GM23338 (cell line): ENCODE results near the gene KCNK10. TPM values are rescaled to one million over a fixed set of nuclear protein-coding genes. Genes with fewer than 3 reads are reported as not detected.
A peak's percentile ranks its signal among the peaks of the same experiment; 100 is the strongest.

Source experiments
- ATAC-seq: fragments of 200-7000 bp; cut with Tn5 transposase; 3 replicates; pipeline ENCODE4 v1.9.1; 2020
- DNase-seq: peaks from one replicate; pipeline ENCODE4 v3.0.0-alpha.2; 2015; ENCODE audit warnings: low spot score
- H2AFZ ChIP-seq: fragments of 200-600 bp; sonication (generic); 2 replicates; pipeline ENCODE4 v1.8.0; 2016; ENCODE audit warnings: antibody characterized with exemption, mild to moderate bottlenecking, moderate library complexity
- H3F3A ChIP-seq: fragments of 200-600 bp; sonication (generic); replicated peaks from 2 replicates; pipeline ENCODE4 v1.8.0; 2017; ENCODE audit warnings: antibody characterized with exemption, mixed run types, low read depth
- H3K27ac ChIP-seq: fragments of 200-600 bp; sonication (generic); 2 replicates; pipeline ENCODE4 v1.6.1; 2016; ENCODE audit warnings: low read depth
- H3K27me3 ChIP-seq: fragments of 200-600 bp; sonication (generic); 2 replicates; pipeline ENCODE4 v1.8.0; 2016; ENCODE audit warnings: mild to moderate bottlenecking, mixed run types, moderate library complexity; ENCODE audit not compliant: insufficient read depth
- H3K36me3 ChIP-seq: fragments of 200-600 bp; sonication (generic); 2 replicates; pipeline ENCODE4 v1.8.0; 2016; ENCODE audit warnings: mild to moderate bottlenecking; ENCODE audit not compliant: insufficient read depth
- H3K4me1 ChIP-seq: fragments of 200-600 bp; sonication (generic); 2 replicates; pipeline ENCODE4 v1.8.0; 2016; ENCODE audit warnings: mild to moderate bottlenecking, moderate library complexity; ENCODE audit not compliant: insufficient read depth
- H3K4me2 ChIP-seq: fragments of 200-600 bp; sonication (generic); 2 replicates; pipeline ENCODE4 v1.7.1; 2017; ENCODE audit warnings: mixed run types
- H3K4me3 ChIP-seq: fragments of 200-600 bp; sonication (generic); 2 replicates; pipeline ENCODE4 v1.6.1; 2016; ENCODE audit warnings: mixed run types
- H3K79me2 ChIP-seq: fragments of 200-600 bp; sonication (generic); replicated peaks from 2 replicates; pipeline ENCODE4 v1.8.0; 2017; ENCODE audit warnings: mild to moderate bottlenecking; ENCODE audit not compliant: insufficient read depth
- H3K9me2 ChIP-seq: fragments of 200-600 bp; sonication (generic); 2 replicates; pipeline ENCODE4 v1.8.0; 2017; ENCODE audit not compliant: insufficient read depth
- H4K20me1 ChIP-seq: fragments of 200-600 bp; sonication (generic); replicated peaks from 2 replicates; pipeline ENCODE4 v1.8.0; 2017; ENCODE audit warnings: mild to moderate bottlenecking; ENCODE audit not compliant: insufficient read depth
- H3K27ac Mint-ChIP-seq: 2 replicates; pipeline ENCODE4 v1.8.0; 2020; ENCODE audit warnings: inconsistent platforms, mild to moderate bottlenecking, moderate library complexity, mixed read lengths
- H3K27me3 Mint-ChIP-seq: 3 replicates; pipeline ENCODE4 v1.8.0; 2022; ENCODE audit warnings: low read depth, mild to moderate bottlenecking, moderate library complexity, mixed read lengths, inconsistent platforms; ENCODE audit not compliant: insufficient read depth, poor library complexity
- H3K36me3 Mint-ChIP-seq: 3 replicates; pipeline ENCODE4 v1.8.0; 2021; ENCODE audit warnings: low read depth, mild to moderate bottlenecking, inconsistent platforms, moderate library complexity, mixed read lengths
- H3K4me1 Mint-ChIP-seq: 3 replicates; pipeline ENCODE4 v1.8.0; 2020; ENCODE audit warnings: mild to moderate bottlenecking, inconsistent platforms, mixed read lengths
- H3K4me3 Mint-ChIP-seq: 3 replicates; pipeline ENCODE4 v1.8.0; 2021; ENCODE audit warnings: moderate library complexity, mild to moderate bottlenecking, inconsistent platforms, mixed read lengths
- H3K9me3 Mint-ChIP-seq: 3 replicates; pipeline ENCODE4 v1.8.0; 2020; ENCODE audit warnings: moderate library complexity, mild to moderate bottlenecking, inconsistent platforms, mixed read lengths
- CREB1 ChIP-seq: fragments of 250-450 bp; sonication (Bioruptor Pico); IDR thresholded peaks from 2 replicates; pipeline ENCODE4 v1.5.0; 2020; ENCODE audit warnings: low read depth, mild to moderate bottlenecking, moderate library complexity
- EZH2phosphoT487 ChIP-seq: fragments of 200-600 bp; sonication (generic); IDR thresholded peaks from one replicate; pipeline ENCODE4 v1.8.1; 2018; ENCODE audit warnings: antibody characterized with exemption; ENCODE audit not compliant: unreplicated experiment
- POLR2AphosphoS5 ChIP-seq: IDR thresholded peaks from 2 replicates; pipeline ENCODE4 v1.6.1; 2016; ENCODE audit warnings: antibody characterized with exemption, low read depth
- STAT1 ChIP-seq: IDR thresholded peaks from one replicate; pipeline ENCODE4 v1.6.1; 2016; ENCODE audit warnings: antibody characterized with exemption; ENCODE audit not compliant: unreplicated experiment
- ZNF331 ChIP-seq: fragments of 250-450 bp; sonication (Bioruptor Pico); IDR thresholded peaks from 2 replicates; pipeline ENCODE4 v1.5.0; 2020; ENCODE audit warnings: low read depth, mild to moderate bottlenecking, moderate library complexity
- ZNF462 ChIP-seq: fragments of 250-450 bp; sonication (Bioruptor Pico); IDR thresholded peaks from 2 replicates; pipeline ENCODE4 v1.5.0; 2020; ENCODE audit warnings: mild to moderate bottlenecking, moderate library complexity
- polyA plus RNA-seq: library from polyadenylated mRNA; unstranded; fragments of >200 nt; fragmentation: Nextera tagmentation; extraction: Ambion mirVana; gene quantifications from 2 replicates; pipeline ENCODE4 v1.2.1, GENCODE V29; 2016
- total RNA-seq: library from RNA; depleted of rRNA; stranded (reverse); fragments of >200 nt; shearing (Covaris generic); gene quantifications from 2 replicates; pipeline ENCODE4 v1.2.3, GENCODE V29; 2014

Gene KCNK10
- total and polyA plus RNA-seq, 2 experiments from 2014 or later: 0.29 to 1.0 TPM

DNA sequence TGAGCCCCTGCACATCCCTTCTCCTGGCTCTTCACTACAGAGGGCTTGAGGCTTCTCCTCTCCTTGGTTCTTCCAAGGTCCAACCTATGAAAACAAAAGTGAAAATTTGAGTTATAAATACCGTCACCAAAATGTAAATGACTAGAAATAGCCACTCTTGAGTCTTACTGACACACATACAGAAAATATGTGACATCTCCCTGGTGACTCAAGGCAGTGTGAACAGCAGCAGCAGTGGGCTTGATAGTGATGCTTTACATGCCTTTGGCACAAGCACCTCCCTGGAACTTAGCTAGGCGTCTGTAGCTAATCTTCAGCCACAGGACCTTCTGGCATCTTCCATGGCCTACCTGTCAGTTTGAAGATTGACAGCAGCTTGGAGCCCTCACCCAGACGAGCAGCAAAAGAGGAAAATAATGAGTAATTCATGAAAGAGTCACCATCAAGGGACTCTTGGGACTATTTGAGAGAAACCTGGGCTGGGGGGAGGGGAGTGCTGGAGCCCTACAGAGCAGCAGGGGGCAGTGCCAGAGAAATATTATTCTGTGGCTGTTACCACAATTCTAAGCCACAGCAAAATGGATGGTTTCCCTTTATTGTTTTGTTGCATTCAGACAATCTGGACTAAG is 158.0 kb downstream of the KCNK10 start:
- H3K4me1 Mint-ChIP-seq: peaks cover 8% of the 10 kb centered on the region; the same call in 2 of the 3 replicates
- no peak overlapping the region for H3K27ac Mint-ChIP-seq
- no peaks in the 10 kb centered on the region for H3F3A ChIP-seq
- no peaks in the 10 kb centered on the region for H3K27me3 ChIP-seq
- no peak overlapping the region for H3K4me3 ChIP-seq
- no peak for DNase-seq
- H3K36me3 Mint-ChIP-seq: no peaks in the 10 kb centered on the region
- no peaks in the 10 kb centered on the region for H3K9me3 Mint-ChIP-seq
- H3K36me3 ChIP-seq: no peaks in the 10 kb centered on the region
- H3K79me2 ChIP-seq: no peaks in the 10 kb centered on the region
- peaks cover 3% of the 10 kb centered on the region for H3K27me3 Mint-ChIP-seq
- 0 out of 2 replicates have a peak overlapping the region, but pooled peaks have one; percentile 43 for H2AFZ ChIP-seq
- H3K4me1 ChIP-seq: no peaks in the 10 kb centered on the region
- H3K9me2 ChIP-seq: peaks cover 10% of the 10 kb centered on the region; the same call in 1 of the 2 replicates
- H3K4me2 ChIP-seq: no peak overlapping the region
- no peak overlapping the region for H3K4me3 Mint-ChIP-seq
- TF ChIP-seq ZNF331 (CRISPR knock-in tag) (no peak), STAT1 (no peak), CREB1 (CRISPR knock-in tag) (no peak), ZNF462 (CRISPR knock-in tag) (no peak), POLR2AphosphoS5 (no peak), EZH2phosphoT487 (no peak)
- no peak for ATAC-seq
- no peak overlapping the region for H3K27ac ChIP-seq
- no peaks in the 10 kb centered on the region for H4K20me1 ChIP-seq
